SK-N-SH (cell line): ENCODE data around the gene FLRT1.

Experiments
- FOXJ3 ChIP-seq: sonication (generic); formaldehyde crosslinking; IDR thresholded peaks from 2 replicates; pipeline ENCODE4 v1.5.1; 2020; ENCODE audit warnings: mild to moderate bottlenecking, missing genetic modification reagents
- REST ChIP-seq: IDR thresholded peaks from 2 replicates; pipeline ENCODE4 v1.6.1; 2012; ENCODE audit warnings: mild to moderate bottlenecking, low read depth, low read length, moderate library complexity
- TF ChIP-seq, protein P1 (sequence below): fragments of 200-600 bp; sonication (generic); IDR thresholded peaks from 2 replicates; pipeline ENCODE4 v1.6.1; 2017; ENCODE audit warnings: antibody characterized with exemption, mild to moderate bottlenecking, moderate library complexity

- TF ChIP-seq, protein P1, sequence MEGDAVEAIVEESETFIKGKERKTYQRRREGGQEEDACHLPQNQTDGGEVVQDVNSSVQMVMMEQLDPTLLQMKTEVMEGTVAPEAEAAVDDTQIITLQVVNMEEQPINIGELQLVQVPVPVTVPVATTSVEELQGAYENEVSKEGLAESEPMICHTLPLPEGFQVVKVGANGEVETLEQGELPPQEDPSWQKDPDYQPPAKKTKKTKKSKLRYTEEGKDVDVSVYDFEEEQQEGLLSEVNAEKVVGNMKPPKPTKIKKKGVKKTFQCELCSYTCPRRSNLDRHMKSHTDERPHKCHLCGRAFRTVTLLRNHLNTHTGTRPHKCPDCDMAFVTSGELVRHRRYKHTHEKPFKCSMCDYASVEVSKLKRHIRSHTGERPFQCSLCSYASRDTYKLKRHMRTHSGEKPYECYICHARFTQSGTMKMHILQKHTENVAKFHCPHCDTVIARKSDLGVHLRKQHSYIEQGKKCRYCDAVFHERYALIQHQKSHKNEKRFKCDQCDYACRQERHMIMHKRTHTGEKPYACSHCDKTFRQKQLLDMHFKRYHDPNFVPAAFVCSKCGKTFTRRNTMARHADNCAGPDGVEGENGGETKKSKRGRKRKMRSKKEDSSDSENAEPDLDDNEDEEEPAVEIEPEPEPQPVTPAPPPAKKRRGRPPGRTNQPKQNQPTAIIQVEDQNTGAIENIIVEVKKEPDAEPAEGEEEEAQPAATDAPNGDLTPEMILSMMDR, result no peak
- TF ChIP-seq REST (no peak), FOXJ3 (CRISPR knock-in tag) (no peak)
Observed at GRCh38 chr11:64063777-64064176, 28.0 kb downstream of the FLRT1 start.
